ENCODE results near the gene ADGRF5.
A peak's percentile ranks its signal among the peaks of the same experiment; 100 is the strongest.

Gene ADGRF5

DNA sequence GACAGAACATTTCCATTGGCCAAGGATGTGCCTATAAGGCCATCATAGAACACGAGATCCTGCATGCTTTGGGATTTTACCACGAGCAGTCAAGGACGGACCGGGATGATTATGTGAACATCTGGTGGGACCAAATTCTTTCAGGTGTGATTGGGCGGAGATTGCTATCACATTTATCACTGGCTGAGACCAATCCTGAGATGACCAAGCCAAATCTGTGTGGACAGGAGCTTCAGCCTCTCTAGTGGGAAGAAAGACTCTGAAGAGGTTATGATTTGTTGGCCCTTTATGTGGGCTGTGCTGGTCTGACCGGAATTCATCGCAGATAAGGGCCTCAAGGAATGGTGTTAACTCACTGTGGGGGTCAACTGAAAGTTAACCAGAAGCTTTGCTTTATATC, 102.2 kb downstream of the ADGRF5 start:
- no peak for DNase-seq

DNA sequence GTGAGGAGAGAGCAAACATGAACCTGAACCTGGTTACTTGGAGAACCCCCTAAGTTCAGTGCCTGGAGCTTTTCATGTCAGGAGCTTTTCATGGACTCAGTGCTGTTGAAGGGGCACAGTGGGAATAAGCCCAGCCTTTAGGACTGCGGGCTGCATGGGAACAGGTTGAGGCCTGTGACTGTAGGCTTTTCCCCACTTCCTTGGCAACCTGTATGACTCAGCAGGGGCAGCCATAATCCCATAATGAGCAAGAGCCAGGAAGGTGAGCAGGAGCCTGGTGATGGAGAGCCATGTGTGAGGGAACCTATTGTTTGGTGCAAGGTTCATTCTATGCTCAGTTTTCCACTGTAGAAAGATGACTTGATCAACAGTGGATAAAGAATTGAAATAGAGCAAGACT, 105.1 kb downstream of the ADGRF5 start:
- no peak for DNase-seq

DNA sequence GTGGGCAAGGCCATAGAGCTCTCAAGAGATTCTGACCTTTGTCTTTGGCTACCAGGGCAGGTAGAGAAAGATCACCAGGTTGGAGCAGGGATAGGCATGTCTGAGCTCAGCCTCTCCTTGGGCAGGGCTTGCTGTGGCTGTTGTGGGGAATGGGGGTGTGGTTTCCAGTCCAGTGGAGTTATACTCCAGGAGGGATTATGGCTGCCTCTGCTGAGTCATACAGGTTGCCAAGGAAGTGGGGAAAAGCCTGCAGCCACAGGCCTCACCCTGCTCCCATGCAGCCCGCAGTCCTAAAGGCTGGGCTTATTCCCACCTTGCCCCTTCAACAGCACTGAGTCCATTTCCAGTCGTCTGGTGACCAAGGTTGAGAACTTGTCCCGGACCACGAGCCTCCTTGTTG, 106.6 kb downstream of the ADGRF5 start:
- DNase-seq = no peak

DNA sequence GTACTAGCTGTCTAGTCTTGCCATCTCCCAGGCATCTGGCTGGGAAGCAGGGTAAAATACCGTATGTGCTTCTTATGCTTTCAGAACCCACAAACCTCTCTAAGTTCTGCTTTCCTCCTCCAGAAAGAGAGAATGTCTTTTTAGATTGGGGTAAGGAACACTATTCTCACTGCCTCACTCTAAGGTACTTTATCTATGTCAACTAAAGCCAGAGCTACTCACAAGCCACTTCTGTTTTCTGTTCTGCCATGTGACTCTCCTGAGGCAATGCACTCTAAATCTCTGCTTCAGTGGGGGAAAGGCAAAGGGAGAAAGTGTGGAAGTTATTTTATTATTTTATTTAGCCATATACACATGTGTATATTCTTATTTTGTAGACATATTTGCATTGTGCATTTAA, 112.9 kb downstream of the ADGRF5 start:
- DNase-seq = peak; percentile 32 to 38
